ENCODE data around the gene WDFY1. TPM values are rescaled to one million over a fixed set of nuclear protein-coding genes. Genes with fewer than 3 reads are reported as not detected.

The WDFY1 gene
- total RNA-seq, 1 experiment from 2014 or later, result 66.0 TPM

DNA sequence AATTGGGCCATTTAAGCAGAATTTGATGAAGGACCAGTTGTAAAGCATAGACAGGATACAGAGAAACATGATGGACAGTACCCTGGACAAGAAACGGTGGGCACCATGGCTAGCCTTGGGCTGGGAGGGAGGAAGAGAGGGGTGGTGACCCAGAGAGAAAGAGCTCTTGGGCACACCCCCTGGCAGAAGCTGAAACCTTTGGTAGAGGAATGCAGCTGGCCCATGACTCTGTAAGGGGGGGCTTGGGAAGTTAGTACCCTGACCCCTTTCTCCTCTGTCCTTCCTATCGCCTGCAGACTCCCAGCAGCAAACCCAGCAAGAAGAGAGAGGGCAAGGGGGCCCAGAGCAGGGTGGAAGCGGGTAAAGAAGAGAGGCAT lies 44.7 kb upstream of the WDFY1 start:
- peaks cover 8% of the 10 kb centered on the region for H3K4me1 Mint-ChIP-seq
- H3K4me3 Mint-ChIP-seq, result no peak overlapping the region
- DNase-seq (ENCODE audit: low spot score) (no peak), ATAC-seq (peak; percentile 38)
- H3K27me3 Mint-ChIP-seq (ENCODE audit: low read depth), result no peaks in the 10 kb centered on the region
- ChIA-PET CTCF (interaction anchor here (0.6 to 2.9 kb wide), 18 partner anchors 9 to 661 kb away, joined by 3 to 32 read pairs (median 3); partner anchors contain the start of gene MRPL44), POLR2A (no interaction called here)
- peaks cover 1% of the 10 kb centered on the region for H3K36me3 Mint-ChIP-seq
- no peaks in the 10 kb centered on the region for H3K9me3 Mint-ChIP-seq
- 0 out of 2 replicates have a peak overlapping the region, but pooled peaks have one; percentile 36 for H3K27ac Mint-ChIP-seq
- TF ChIP-seq, protein P1, sequence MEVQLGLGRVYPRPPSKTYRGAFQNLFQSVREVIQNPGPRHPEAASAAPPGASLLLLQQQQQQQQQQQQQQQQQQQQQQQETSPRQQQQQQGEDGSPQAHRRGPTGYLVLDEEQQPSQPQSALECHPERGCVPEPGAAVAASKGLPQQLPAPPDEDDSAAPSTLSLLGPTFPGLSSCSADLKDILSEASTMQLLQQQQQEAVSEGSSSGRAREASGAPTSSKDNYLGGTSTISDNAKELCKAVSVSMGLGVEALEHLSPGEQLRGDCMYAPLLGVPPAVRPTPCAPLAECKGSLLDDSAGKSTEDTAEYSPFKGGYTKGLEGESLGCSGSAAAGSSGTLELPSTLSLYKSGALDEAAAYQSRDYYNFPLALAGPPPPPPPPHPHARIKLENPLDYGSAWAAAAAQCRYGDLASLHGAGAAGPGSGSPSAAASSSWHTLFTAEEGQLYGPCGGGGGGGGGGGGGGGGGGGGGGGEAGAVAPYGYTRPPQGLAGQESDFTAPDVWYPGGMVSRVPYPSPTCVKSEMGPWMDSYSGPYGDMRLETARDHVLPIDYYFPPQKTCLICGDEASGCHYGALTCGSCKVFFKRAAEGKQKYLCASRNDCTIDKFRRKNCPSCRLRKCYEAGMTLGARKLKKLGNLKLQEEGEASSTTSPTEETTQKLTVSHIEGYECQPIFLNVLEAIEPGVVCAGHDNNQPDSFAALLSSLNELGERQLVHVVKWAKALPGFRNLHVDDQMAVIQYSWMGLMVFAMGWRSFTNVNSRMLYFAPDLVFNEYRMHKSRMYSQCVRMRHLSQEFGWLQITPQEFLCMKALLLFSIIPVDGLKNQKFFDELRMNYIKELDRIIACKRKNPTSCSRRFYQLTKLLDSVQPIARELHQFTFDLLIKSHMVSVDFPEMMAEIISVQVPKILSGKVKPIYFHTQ (CRISPR knock-in tag; IDR thresholded peaks at IDR 0.05), result no peak
- TF ChIP-seq HMGA2 (CRISPR knock-in tag; IDR thresholded peaks at IDR 0.05), result no peak
- TF ChIP-seq, protein P2, sequence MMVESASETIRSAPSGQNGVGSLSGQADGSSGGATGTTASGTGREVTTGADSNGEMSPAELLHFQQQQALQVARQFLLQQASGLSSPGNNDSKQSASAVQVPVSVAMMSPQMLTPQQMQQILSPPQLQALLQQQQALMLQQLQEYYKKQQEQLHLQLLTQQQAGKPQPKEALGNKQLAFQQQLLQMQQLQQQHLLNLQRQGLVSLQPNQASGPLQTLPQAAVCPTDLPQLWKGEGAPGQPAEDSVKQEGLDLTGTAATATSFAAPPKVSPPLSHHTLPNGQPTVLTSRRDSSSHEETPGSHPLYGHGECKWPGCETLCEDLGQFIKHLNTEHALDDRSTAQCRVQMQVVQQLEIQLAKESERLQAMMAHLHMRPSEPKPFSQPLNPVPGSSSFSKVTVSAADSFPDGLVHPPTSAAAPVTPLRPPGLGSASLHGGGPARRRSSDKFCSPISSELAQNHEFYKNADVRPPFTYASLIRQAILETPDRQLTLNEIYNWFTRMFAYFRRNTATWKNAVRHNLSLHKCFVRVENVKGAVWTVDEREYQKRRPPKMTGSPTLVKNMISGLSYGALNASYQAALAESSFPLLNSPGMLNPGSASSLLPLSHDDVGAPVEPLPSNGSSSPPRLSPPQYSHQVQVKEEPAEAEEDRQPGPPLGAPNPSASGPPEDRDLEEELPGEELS (CRISPR knock-in tag; IDR thresholded peaks at IDR 0.05), result no peak

DNA sequence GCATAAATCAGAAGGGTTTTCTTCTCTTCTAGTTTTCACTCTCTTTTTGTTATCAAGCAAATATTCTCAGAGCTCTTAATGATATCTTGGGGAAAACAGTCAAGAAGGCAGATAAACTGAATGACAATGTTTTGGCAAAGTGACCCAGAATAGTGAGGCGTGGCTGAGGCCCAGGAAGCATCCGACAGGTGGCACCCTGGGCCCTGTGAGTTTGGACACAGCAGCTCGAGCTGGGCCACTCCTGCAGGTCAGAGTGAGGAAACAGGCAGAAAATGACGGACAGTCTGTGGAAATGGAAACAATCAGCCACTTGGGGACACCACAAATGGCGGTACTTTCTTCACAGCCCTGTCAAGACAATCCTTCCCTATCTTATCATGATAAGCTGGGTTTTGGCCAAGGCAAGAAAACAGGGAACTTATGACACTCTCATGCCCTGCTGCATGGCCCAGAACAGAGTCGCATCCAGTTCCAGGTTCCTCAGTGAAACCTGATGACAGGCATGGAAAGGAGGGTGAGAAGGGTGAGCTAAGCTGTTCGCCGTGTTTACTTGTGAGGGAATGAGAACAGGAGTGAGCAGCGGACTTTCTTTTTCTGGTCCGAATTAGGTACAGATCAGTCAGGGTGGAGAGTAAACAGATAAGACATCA lies 44.2 kb upstream of the WDFY1 start:
- Mint-ChIP-seq H3K27ac (0 out of 2 replicates have a peak overlapping the region, but pooled peaks have one; percentile 36), H3K9me3 (no peaks in the 10 kb centered on the region), H3K4me3 (no peak overlapping the region), H3K4me1 (peaks cover 8% of the 10 kb centered on the region), H3K36me3 (peaks cover 6% of the 10 kb centered on the region), H3K27me3 (ENCODE audit: low read depth) (no peaks in the 10 kb centered on the region)
- CTCF ChIA-PET, result interaction anchor here (0.6 to 2.9 kb wide), 16 partner anchors 8 to 662 kb away, joined by 3 to 32 read pairs (median 3); partner anchors contain the start of gene MRPL44
- ATAC-seq (peak; percentile 89), DNase-seq (ENCODE audit: low spot score) (peak; percentile 44)
- POLR2A ChIA-PET, result no interaction called here
- no peak for TF ChIP-seq ZNF263 (CRISPR knock-in tag; IDR thresholded peaks at IDR 0.05; ENCODE audit: low read depth)
- no peak for TF ChIP-seq ZNF121 (CRISPR knock-in tag; IDR thresholded peaks at IDR 0.05)
- no peak for TF ChIP-seq ZNF532 (CRISPR knock-in tag; IDR thresholded peaks at IDR 0.05; ENCODE audit: borderline replicate concordance)
- TF ChIP-seq, protein P3, sequence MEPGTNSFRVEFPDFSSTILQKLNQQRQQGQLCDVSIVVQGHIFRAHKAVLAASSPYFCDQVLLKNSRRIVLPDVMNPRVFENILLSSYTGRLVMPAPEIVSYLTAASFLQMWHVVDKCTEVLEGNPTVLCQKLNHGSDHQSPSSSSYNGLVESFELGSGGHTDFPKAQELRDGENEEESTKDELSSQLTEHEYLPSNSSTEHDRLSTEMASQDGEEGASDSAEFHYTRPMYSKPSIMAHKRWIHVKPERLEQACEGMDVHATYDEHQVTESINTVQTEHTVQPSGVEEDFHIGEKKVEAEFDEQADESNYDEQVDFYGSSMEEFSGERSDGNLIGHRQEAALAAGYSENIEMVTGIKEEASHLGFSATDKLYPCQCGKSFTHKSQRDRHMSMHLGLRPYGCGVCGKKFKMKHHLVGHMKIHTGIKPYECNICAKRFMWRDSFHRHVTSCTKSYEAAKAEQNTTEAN (CRISPR knock-in tag; IDR thresholded peaks at IDR 0.05), result no peak
- no peak for TF ChIP-seq USF1 (CRISPR knock-in tag; IDR thresholded peaks at IDR 0.05)
- TF ChIP-seq ZNF232 (CRISPR knock-in tag; IDR thresholded peaks at IDR 0.05), result no peak
- TF ChIP-seq PRRX2 (CRISPR knock-in tag; IDR thresholded peaks at IDR 0.05), result no peak
- TF ChIP-seq ATF2 (CRISPR knock-in tag; IDR thresholded peaks at IDR 0.05; ENCODE audit: borderline replicate concordance, low read depth), result no peak
- TF ChIP-seq AFF4 (CRISPR knock-in tag; IDR thresholded peaks at IDR 0.05; ENCODE audit: borderline replicate concordance), result no peak
- TF ChIP-seq, protein P4, sequence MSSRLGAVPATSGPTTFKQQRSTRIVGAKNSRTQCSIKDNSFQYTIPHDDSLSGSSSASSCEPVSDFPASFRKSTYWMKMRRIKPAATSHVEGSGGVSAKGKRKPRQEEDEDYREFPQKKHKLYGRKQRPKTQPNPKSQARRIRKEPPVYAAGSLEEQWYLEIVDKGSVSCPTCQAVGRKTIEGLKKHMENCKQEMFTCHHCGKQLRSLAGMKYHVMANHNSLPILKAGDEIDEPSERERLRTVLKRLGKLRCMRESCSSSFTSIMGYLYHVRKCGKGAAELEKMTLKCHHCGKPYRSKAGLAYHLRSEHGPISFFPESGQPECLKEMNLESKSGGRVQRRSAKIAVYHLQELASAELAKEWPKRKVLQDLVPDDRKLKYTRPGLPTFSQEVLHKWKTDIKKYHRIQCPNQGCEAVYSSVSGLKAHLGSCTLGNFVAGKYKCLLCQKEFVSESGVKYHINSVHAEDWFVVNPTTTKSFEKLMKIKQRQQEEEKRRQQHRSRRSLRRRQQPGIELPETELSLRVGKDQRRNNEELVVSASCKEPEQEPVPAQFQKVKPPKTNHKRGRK (CRISPR knock-in tag; IDR thresholded peaks at IDR 0.05; ENCODE audit: borderline replicate concordance), result no peak
- TF ChIP-seq GABPB1 (CRISPR knock-in tag; IDR thresholded peaks at IDR 0.05), result no peak
